Keratinocyte (primary cell): ENCODE results near the gene STRIT1. TPM values are rescaled to one million over a fixed set of nuclear protein-coding genes. Genes with fewer than 3 reads are reported as not detected.

Source experiments
- DNase-seq: peaks from one replicate; pipeline ENCODE4 v3.0.0-alpha.2; 2011; ENCODE audit warnings: low read depth, missing footprints, low spot score
- FAIRE-seq: peaks from 2 replicates; lab custom pipeline; 2011; peaks lifted over from hg19 to GRCh38; lab: Jason Lieb, UNC
- H2AFZ ChIP-seq: 2 replicates; pipeline ENCODE4 v1.6.0; 2012; ENCODE audit warnings: low read length, control low read depth, inconsistent platforms; ENCODE audit not compliant: control insufficient read depth
- H3K27ac ChIP-seq: 2 replicates; pipeline ENCODE4 v1.5.1; 2011; ENCODE audit warnings: low read length; ENCODE audit not compliant: control insufficient read depth, insufficient read depth
- H3K27me3 ChIP-seq: 3 replicates; pipeline ENCODE4 v1.6.0; 2011; ENCODE audit warnings: low read length; ENCODE audit not compliant: control insufficient read depth, insufficient read depth; ENCODE audit errors: extremely low read depth
- H3K36me3 ChIP-seq, 2 experiments: 2 replicates in 1 of 2; 3 replicates in 1 of 2; pipeline ENCODE4 v1.5.1; 2011; ENCODE audit warnings: low read length in 2 of 2, mild to moderate bottlenecking in 1 of 2; ENCODE audit not compliant: control insufficient read depth in 2 of 2, insufficient read depth in 2 of 2; ENCODE audit errors: extremely low read depth in 1 of 2
- H3K4me1 ChIP-seq: 3 replicates; pipeline ENCODE4 v1.5.1; 2011; ENCODE audit warnings: low read length; ENCODE audit not compliant: control insufficient read depth, insufficient read depth; ENCODE audit errors: extremely low read depth
- H3K4me2 ChIP-seq: 3 replicates; pipeline ENCODE4 v1.6.0; 2011; ENCODE audit warnings: low read depth, low read length; ENCODE audit not compliant: control insufficient read depth, insufficient read depth; ENCODE audit errors: extremely low read depth
- H3K4me3 ChIP-seq, 3 experiments: fragments of 200-600 bp in 1 of 3; sonication (generic) in 1 of 3; 2 replicates in 2 of 3; 3 replicates in 1 of 3; pipeline ENCODE4 v1.5.1; 2011 to 2016; ENCODE audit warnings: low read length in 3 of 3, mild to moderate bottlenecking in 3 of 3, control low read depth in 2 of 3, inconsistent platforms in 1 of 3, low read depth in 1 of 3, mixed read lengths in 1 of 3, mixed run types in 1 of 3, moderate library complexity in 1 of 3; ENCODE audit not compliant: control insufficient read depth in 2 of 3, insufficient read depth in 2 of 3; ENCODE audit errors: extremely low read depth in 1 of 3
- H3K79me2 ChIP-seq: 2 replicates; pipeline ENCODE4 v1.6.0; 2012; ENCODE audit warnings: low read length; ENCODE audit not compliant: control insufficient read depth, insufficient read depth
- H3K9ac ChIP-seq: 3 replicates; pipeline ENCODE4 v1.6.0; 2011; ENCODE audit warnings: low read length; ENCODE audit not compliant: control insufficient read depth, insufficient read depth; ENCODE audit errors: extremely low read depth
- H3K9me1 ChIP-seq: 3 replicates; pipeline ENCODE4 v1.6.0; 2011; ENCODE audit warnings: low read length; ENCODE audit not compliant: control insufficient read depth, insufficient read depth; ENCODE audit errors: extremely low read depth
- H3K9me3 ChIP-seq: 2 replicates; pipeline ENCODE4 v1.5.1; 2012; ENCODE audit warnings: low read depth, low read length; ENCODE audit not compliant: control insufficient read depth
- H4K20me1 ChIP-seq: 3 replicates; pipeline ENCODE4 v1.6.0; 2011; ENCODE audit warnings: low read length; ENCODE audit not compliant: control insufficient read depth, insufficient read depth; ENCODE audit errors: extremely low read depth
- CTCF ChIP-seq, 3 experiments: IDR thresholded peaks in 1 of 3; conservative IDR thresholded peaks in 1 of 3; optimal IDR thresholded peaks in 1 of 3; 2 replicates in 2 of 3; 3 replicates in 1 of 3; pipeline versions ENCODE3 to v1.5.1; 2011; ENCODE audit warnings: low read length in 3 of 3, mild to moderate bottlenecking in 3 of 3, moderate library complexity in 2 of 3, control low read depth in 1 of 3, inconsistent platforms in 1 of 3; ENCODE audit not compliant: insufficient read depth in 2 of 3; ENCODE audit errors: extremely low read depth in 1 of 3
- EZH2 ChIP-seq: IDR thresholded peaks from one replicate; pipeline ENCODE4 v1.6.1; 2012; ENCODE audit warnings: inconsistent platforms, mild to moderate bottlenecking, low read length, moderate library complexity
- dilution Hi-C: fragments of 300-500 bp; cut with MboI; formaldehyde crosslinking; loops from one replicate; pipeline ENCODE4 v1.7.0; 2020; ENCODE audit warnings: low sequenced_read_pairs; ENCODE audit not compliant: extremely low pct_ligation_motif_present
- polyA plus RNA-seq, 5 experiments: library from polyadenylated mRNA; depleted of rRNA in 3 of 5; stranded (reverse) in 3 of 5; stranded (forward) in 1 of 5; unstranded in 1 of 5; fragments of >200 nt; gene quantifications; 1 replicate in 1 of 5; 2 replicates in 3 of 5; 3 replicates in 1 of 5; pipeline versions ENCODE4 v1.2.1 to v1.2.3, GENCODE V29; 2011 to 2012; ENCODE audit warnings: missing spikeins in 2 of 5, low read depth in 1 of 5, low replicate concordance in 1 of 5

The STRIT1 gene
- polyA plus RNA-seq, 1 donor (not counting 4 experiments of a cell fraction or from before 2014, with no cell fraction given): not detected

GRCh38 chr3:155302481-155302880 is 9.0 kb upstream of the STRIT1 start:
- H3K9ac ChIP-seq: no peak overlapping the region
- H3K36me3 ChIP-seq: no peaks in the 10 kb centered on the region
- no peak overlapping the region for H2AFZ ChIP-seq
- no peak for DNase-seq
- no peak overlapping the region for H3K4me2 ChIP-seq
- TF ChIP-seq EZH2 (no peak), CTCF (optimal IDR thresholded peaks at IDR 0.05 in 1 of 3, IDR thresholded peaks at IDR 0.05 in 1 of 3, conservative IDR thresholded peaks at IDR 0.05 in 1 of 3; ENCODE audit: extremely low read depth in 1 of 3, insufficient read depth in 2 of 3, low read length in 3 of 3) (no peak)
- H4K20me1 ChIP-seq: no peaks in the 10 kb centered on the region
- dilution Hi-C loops: no loop called here
- H3K79me2 ChIP-seq: no peaks in the 10 kb centered on the region
- no peak overlapping the region for H3K27ac ChIP-seq
- H3K4me3 ChIP-seq: no peak overlapping the region
- no peaks in the 10 kb centered on the region for H3K4me1 ChIP-seq
- FAIRE-seq: no peak
- no peaks in the 10 kb centered on the region for H3K27me3 ChIP-seq
- no peaks in the 10 kb centered on the region for H3K9me1 ChIP-seq
- H3K9me3 ChIP-seq: no peaks in the 10 kb centered on the region

- no peak overlapping the region for H3K9ac ChIP-seq
Observed at GRCh38 chr3:155297100-155297499, 3.6 kb upstream of the STRIT1 start.

More at GRCh38 chr3:155297100-155297499, 3.6 kb upstream of the STRIT1 start:
- no peaks in the 10 kb centered on the region for H4K20me1 ChIP-seq
- H3K79me2 ChIP-seq: no peaks in the 10 kb centered on the region
- H3K4me2 ChIP-seq: no peak overlapping the region
- H3K9me3 ChIP-seq: no peaks in the 10 kb centered on the region
- H3K4me1 ChIP-seq: no peaks in the 10 kb centered on the region
- no peaks in the 10 kb centered on the region for H3K9me1 ChIP-seq
- no peaks in the 10 kb centered on the region for H3K27me3 ChIP-seq
- dilution Hi-C loops: no loop called here
- no peak for FAIRE-seq
- H2AFZ ChIP-seq: no peak overlapping the region
- no peak for TF ChIP-seq EZH2
- no peak for TF ChIP-seq CTCF (optimal IDR thresholded peaks at IDR 0.05 in 1 of 3, IDR thresholded peaks at IDR 0.05 in 1 of 3, conservative IDR thresholded peaks at IDR 0.05 in 1 of 3; ENCODE audit: extremely low read depth in 1 of 3, insufficient read depth in 2 of 3, low read length in 3 of 3)
- no peaks in the 10 kb centered on the region for H3K36me3 ChIP-seq
- H3K27ac ChIP-seq: no peak overlapping the region
- no peak overlapping the region for H3K4me3 ChIP-seq
- no peak for DNase-seq
